HCT116 (cell line): ENCODE data around the gene CCDC92B. TPM values are rescaled to one million over a fixed set of nuclear protein-coding genes. Genes with fewer than 3 reads are reported as not detected.

Experiments used
- ATAC-seq: fragments of 200-7000 bp; cut with Tn5 transposase; 2 replicates; pipeline ENCODE4 v1.9.1; 2020; ENCODE audit warnings: mild to moderate bottlenecking, moderate library complexity
- BruUV-seq: library from RNA; stranded (reverse); fragments of 400-500 nt; replicated peaks from 2 replicates; lab custom pipeline; 2021; lab: Mats Ljungman, UMichigan
- CTCF ChIA-PET: fragments of 300-600 bp; sonication (Branson Sonifier 250); formaldehyde crosslinking; loops from one replicate; lab custom pipeline; 2021; ENCODE audit warnings: antibody characterized with exemption; lab: Charles Lee
- POLR2A ChIA-PET: fragments of 300-600, 350-600 bp; sonication (Branson Sonifier 250); formaldehyde crosslinking; loops from one replicate; lab custom pipeline; 2021; ENCODE audit warnings: antibody characterized with exemption; lab: Charles Lee
- RAD21 ChIA-PET, 2 experiments: fragments of 300-600 bp; sonication (Branson Sonifier 250); formaldehyde crosslinking; loops; one replicate each; lab custom pipeline; 2023; ENCODE audit warnings: low total read pairs in 2 of 2; ENCODE audit not compliant: uncharacterized antibody in 2 of 2, unreplicated experiment in 2 of 2, low non-redundant PET in 1 of 2; lab: Charles Lee
- DNase-seq: peaks from one replicate; pipeline ENCODE4 v3.0.0-alpha.2; 2010; ENCODE audit warnings: low read depth, low spot score
- H2AFZ ChIP-seq: fragments of 200-600 bp; shearing (Covaris generic), sonication (generic); 2 replicates; pipeline ENCODE4 v1.6.1; 2017; ENCODE audit warnings: low read depth, mixed run types, mixed read lengths, antibody characterized with exemption, low read length; ENCODE audit not compliant: poor library complexity, severe bottlenecking
- H3K27ac ChIP-seq: 2 replicates; pipeline ENCODE4 v1.5.1; 2012; ENCODE audit warnings: low read depth, low read length
- H3K27me3 ChIP-seq: fragments of 200-600 bp; sonication (generic); 2 replicates; pipeline ENCODE4 v1.6.1; 2016; ENCODE audit warnings: mixed run types, low read length, mixed read lengths; ENCODE audit not compliant: insufficient read depth
- H3K36me3 ChIP-seq, 2 experiments: fragments of 200-500 bp in 1 of 2; fragments of 200-600 bp in 1 of 2; sonication (Bioruptor generic) in 1 of 2; sonication (generic) in 1 of 2; 2 replicates each; pipeline versions ENCODE4 v1.5.1 to v1.6.1; 2014 to 2016; ENCODE audit warnings: low read length in 2 of 2, inconsistent platforms in 1 of 2, mixed read lengths in 1 of 2, mixed run types in 1 of 2; ENCODE audit not compliant: insufficient read depth in 2 of 2, control insufficient read depth in 1 of 2
- H3K4me1 ChIP-seq, 2 experiments: fragments of 200-600 bp in 1 of 2; sonication (generic) in 1 of 2; 2 replicates each; pipeline versions ENCODE4 v1.5.1 to v1.6.1; 2012 to 2017; ENCODE audit warnings: low read length in 2 of 2, inconsistent platforms in 1 of 2, mild to moderate bottlenecking in 1 of 2, mixed read lengths in 1 of 2, mixed run types in 1 of 2, moderate library complexity in 1 of 2; ENCODE audit not compliant: insufficient read depth in 2 of 2, control insufficient read depth in 1 of 2
- H3K4me2 ChIP-seq: fragments of 200-600 bp; sonication (generic); 2 replicates; pipeline ENCODE4 v1.6.1; 2017; ENCODE audit warnings: mixed run types, low read length, mixed read lengths
- H3K4me3 ChIP-seq, 2 experiments: fragments of 200-600 bp in 1 of 2; sonication (generic) in 1 of 2; replicated peaks in 1 of 2; 2 replicates each; pipeline ENCODE4 v1.5.1; 2011 to 2016; ENCODE audit warnings: low read length in 2 of 2, control low read depth in 1 of 2, low read depth in 1 of 2, mild to moderate bottlenecking in 1 of 2, mixed read lengths in 1 of 2, mixed run types in 1 of 2
- H3K79me2 ChIP-seq: fragments of 200-600 bp; sonication (generic); 2 replicates; pipeline ENCODE4 v1.6.1; 2017; ENCODE audit warnings: mild to moderate bottlenecking, mixed run types, low read length, moderate library complexity, mixed read lengths; ENCODE audit not compliant: insufficient read depth
- H3K9ac ChIP-seq: fragments of 200-600 bp; sonication (generic); 2 replicates; pipeline ENCODE4 v1.6.1; 2016; ENCODE audit warnings: low read length, mixed read lengths
- H3K9me2 ChIP-seq: fragments of 200-600 bp; sonication (generic), shearing (Covaris generic); 2 replicates; pipeline ENCODE4 v1.6.1; 2017; ENCODE audit warnings: mixed run types, mild to moderate bottlenecking, moderate library complexity; ENCODE audit not compliant: insufficient read depth
- H3K9me3 ChIP-seq, 2 experiments: fragments of 200-500 bp in 1 of 2; fragments of 200-600 bp in 1 of 2; sonication (Bioruptor generic) in 1 of 2; sonication (generic) in 1 of 2; 2 replicates each; pipeline ENCODE4 v1.6.1; 2014 to 2017; ENCODE audit warnings: low read length in 2 of 2, mixed read lengths in 2 of 2, inconsistent platforms in 1 of 2, low read depth in 1 of 2, mild to moderate bottlenecking in 1 of 2, mixed run types in 1 of 2, moderate library complexity in 1 of 2; ENCODE audit not compliant: control insufficient read depth in 1 of 2, insufficient read depth in 1 of 2
- H4K20me1 ChIP-seq: fragments of 200-600 bp; sonication (generic), shearing (Covaris generic); 2 replicates; pipeline ENCODE4 v1.6.1; 2017; ENCODE audit warnings: mixed run types, mild to moderate bottlenecking, moderate library complexity; ENCODE audit not compliant: insufficient read depth
- CTCF ChIP-seq, 3 experiments: fragments of 200-600 bp in 1 of 3; sonication (generic) in 1 of 3; IDR thresholded peaks in 2 of 3; conservative IDR thresholded peaks in 1 of 3; 2 replicates each; pipeline ENCODE4 v1.5.1; 2012 to 2017; ENCODE audit warnings: low read depth in 2 of 3, low read length in 2 of 3, antibody characterized with exemption in 1 of 3, borderline replicate concordance in 1 of 3, control low read depth in 1 of 3, mild to moderate bottlenecking in 1 of 3, mixed read lengths in 1 of 3, mixed run types in 1 of 3, moderate library complexity in 1 of 3; ENCODE audit not compliant: insufficient read depth in 1 of 3
- ELF1 ChIP-seq: IDR thresholded peaks from 2 replicates; pipeline ENCODE4 v1.6.1; 2012; ENCODE audit warnings: low read depth, borderline replicate concordance
- EZH2 ChIP-seq: fragments of 200-600 bp; sonication (generic); IDR thresholded peaks from 2 replicates; pipeline ENCODE4 v1.6.1; 2017; ENCODE audit warnings: antibody characterized with exemption, mixed run types
- FOSL1 ChIP-seq: IDR thresholded peaks from 2 replicates; pipeline ENCODE4 v1.6.1; 2012; ENCODE audit warnings: low read depth
- JUND ChIP-seq: IDR thresholded peaks from 2 replicates; pipeline ENCODE4 v1.6.1; 2012
- POLR2A ChIP-seq: IDR thresholded peaks from 2 replicates; pipeline ENCODE4 v1.7.0; 2011; ENCODE audit warnings: borderline replicate concordance; ENCODE audit not compliant: insufficient read depth, insufficient read length; ENCODE audit errors: extremely low read depth
- POLR2AphosphoS5 ChIP-seq: IDR thresholded peaks from 2 replicates; pipeline ENCODE4 v1.6.1; 2011; ENCODE audit warnings: mild to moderate bottlenecking, low read depth, low read length, moderate library complexity
- RAD21 ChIP-seq: IDR thresholded peaks from 2 replicates; pipeline ENCODE4 v1.6.1; 2012; ENCODE audit warnings: low read depth, mild to moderate bottlenecking
- TCF7L2 ChIP-seq: IDR thresholded peaks from 2 replicates; pipeline ENCODE4 v1.7.0; 2011; ENCODE audit warnings: borderline replicate concordance, inconsistent platforms; ENCODE audit not compliant: insufficient read depth, insufficient read length; ENCODE audit errors: extremely low read depth
- YY1 ChIP-seq: IDR thresholded peaks from 2 replicates; pipeline ENCODE4 v1.6.1; 2011; ENCODE audit warnings: low read length, low read depth, moderate library complexity, mild to moderate bottlenecking; ENCODE audit not compliant: insufficient replicate concordance; ENCODE audit errors: extremely low read depth
- ZFX ChIP-seq: fragments of 450-650 bp; IDR thresholded peaks from 2 replicates; pipeline ENCODE4 v1.6.1; 2017
- ZNF274 ChIP-seq: fragments of 200-500 bp; sonication (Bioruptor generic); IDR thresholded peaks from 2 replicates; pipeline ENCODE4 v1.6.1; 2014; ENCODE audit warnings: mild to moderate bottlenecking, low read depth, low read length, inconsistent platforms
- intact Hi-C: fragments of 100-400 bp; cut with micrococcal nuclease; formaldehyde crosslinking; loops from 2 replicates; pipeline ENCODE4 v1.10.0; 2022
- total RNA-seq: library from RNA; stranded (reverse); gene quantifications from one replicate; pipeline ENCODE4 v1.2.1, GENCODE V29; 2021; ENCODE audit not compliant: unreplicated experiment
- TF ChIP-seq, protein P1 (sequence below): IDR thresholded peaks from 2 replicates; pipeline ENCODE4 v1.6.1; 2012

Gene CCDC92B
- total RNA-seq, 1 experiment from 2014 or later, result 0.17 TPM

GRCh38 chr17:2691069-2691871, 58.2 kb downstream of the CCDC92B start:
- H3K4me2 ChIP-seq, result no peak overlapping the region
- ATAC-seq (no peak), DNase-seq (no peak)
- no TSS peak for BruUV-seq
- H3K9me2 ChIP-seq, result no peaks in the 10 kb centered on the region
- H3K9me3 ChIP-seq, result no peaks in the 10 kb centered on the region
- no peak for TF ChIP-seq EZH2
- no peak for TF ChIP-seq POLR2A
- TF ChIP-seq FOSL1, result no peak
- no peak for TF ChIP-seq CTCF (IDR thresholded peaks at IDR 0.05 in 2 of 3, conservative IDR thresholded peaks at IDR 0.05 in 1 of 3; ENCODE audit: borderline replicate concordance in 1 of 3, insufficient read depth in 1 of 3, low read depth in 2 of 3, low read length in 2 of 3)
- TF ChIP-seq ZFX, result no peak
- no peak for TF ChIP-seq RAD21
- TF ChIP-seq YY1, result no peak
- TF ChIP-seq POLR2AphosphoS5, result no peak
- no peak for TF ChIP-seq TCF7L2
- no peak for TF ChIP-seq ZNF274
- TF ChIP-seq, protein P1, sequence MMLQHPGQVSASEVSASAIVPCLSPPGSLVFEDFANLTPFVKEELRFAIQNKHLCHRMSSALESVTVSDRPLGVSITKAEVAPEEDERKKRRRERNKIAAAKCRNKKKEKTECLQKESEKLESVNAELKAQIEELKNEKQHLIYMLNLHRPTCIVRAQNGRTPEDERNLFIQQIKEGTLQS, result no peak
- no peak for TF ChIP-seq ELF1
- no peak for TF ChIP-seq JUND
- H3K79me2 ChIP-seq, result no peaks in the 10 kb centered on the region
- no peak overlapping the region for H3K27ac ChIP-seq
- intact Hi-C loops, result no loop called here
- no peak overlapping the region for H3K9ac ChIP-seq
- POLR2A ChIA-PET, result no interaction called here
- no peaks in the 10 kb centered on the region for H3K4me1 ChIP-seq
- CTCF ChIA-PET, result no interaction called here
- no peaks in the 10 kb centered on the region for H4K20me1 ChIP-seq
- RAD21 ChIA-PET, result no interaction called here
- H2AFZ ChIP-seq, result no peak overlapping the region
- no peak overlapping the region for H3K4me3 ChIP-seq
- H3K36me3 ChIP-seq, result peaks cover 4 to 32% of the 10 kb centered on the region in 2 experiments; a peak in 3 of 4 replicates
- no peaks in the 10 kb centered on the region for H3K27me3 ChIP-seq
